Measurements from ENCODE around the gene HLA-G.

DNA sequence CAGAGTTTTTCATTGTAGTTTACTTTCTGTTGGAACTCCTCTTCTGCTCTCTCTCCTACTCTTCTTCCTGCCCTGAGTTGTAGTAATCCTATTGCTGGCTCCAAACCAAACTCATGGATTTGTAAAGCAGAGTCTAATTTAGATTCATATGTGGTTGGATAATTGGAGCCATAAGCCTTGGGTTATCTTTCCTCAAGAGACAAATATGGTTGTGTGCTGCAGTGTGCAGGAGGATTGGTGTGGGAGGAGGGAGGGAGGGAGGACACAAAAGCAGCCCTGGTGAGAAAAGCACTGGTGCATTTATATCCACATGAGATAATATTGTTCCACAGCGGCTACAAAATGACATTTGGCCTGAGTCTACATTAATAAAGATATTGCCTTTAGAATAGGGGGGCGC is 4.2 kb downstream of the HLA-G start:
- TF ChIP-seq, protein P1, sequence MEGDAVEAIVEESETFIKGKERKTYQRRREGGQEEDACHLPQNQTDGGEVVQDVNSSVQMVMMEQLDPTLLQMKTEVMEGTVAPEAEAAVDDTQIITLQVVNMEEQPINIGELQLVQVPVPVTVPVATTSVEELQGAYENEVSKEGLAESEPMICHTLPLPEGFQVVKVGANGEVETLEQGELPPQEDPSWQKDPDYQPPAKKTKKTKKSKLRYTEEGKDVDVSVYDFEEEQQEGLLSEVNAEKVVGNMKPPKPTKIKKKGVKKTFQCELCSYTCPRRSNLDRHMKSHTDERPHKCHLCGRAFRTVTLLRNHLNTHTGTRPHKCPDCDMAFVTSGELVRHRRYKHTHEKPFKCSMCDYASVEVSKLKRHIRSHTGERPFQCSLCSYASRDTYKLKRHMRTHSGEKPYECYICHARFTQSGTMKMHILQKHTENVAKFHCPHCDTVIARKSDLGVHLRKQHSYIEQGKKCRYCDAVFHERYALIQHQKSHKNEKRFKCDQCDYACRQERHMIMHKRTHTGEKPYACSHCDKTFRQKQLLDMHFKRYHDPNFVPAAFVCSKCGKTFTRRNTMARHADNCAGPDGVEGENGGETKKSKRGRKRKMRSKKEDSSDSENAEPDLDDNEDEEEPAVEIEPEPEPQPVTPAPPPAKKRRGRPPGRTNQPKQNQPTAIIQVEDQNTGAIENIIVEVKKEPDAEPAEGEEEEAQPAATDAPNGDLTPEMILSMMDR (IDR thresholded peaks at IDR 0.05): no peak
- TF ChIP-seq EP300 (IDR thresholded peaks at IDR 0.05): no peak
